Endothelial cell of umbilical vein (primary cell): ENCODE measurements around the gene KREMEN1. TPM values are rescaled to one million over a fixed set of nuclear protein-coding genes. Genes with fewer than 3 reads are reported as not detected.

Experiments
- BruUV-seq: library from RNA; stranded (reverse); fragments of 400-500 nt; replicated peaks from 2 replicates; lab custom pipeline; 2021; lab: Mats Ljungman, UMichigan
- CTCF ChIA-PET: fragments of 300-600, 350-600 bp; sonication (Branson Sonifier 250); formaldehyde crosslinking; loops from one replicate; lab custom pipeline; 2021; ENCODE audit warnings: antibody characterized with exemption, inconsistent platforms; lab: Charles Lee
- POLR2A ChIA-PET: fragments of 300-600, 350-600 bp; sonication (Branson Sonifier 250); formaldehyde crosslinking; loops from one replicate; lab custom pipeline; 2021; ENCODE audit warnings: antibody characterized with exemption, inconsistent platforms; lab: Charles Lee
- DNase-seq: peaks from one replicate; pipeline ENCODE4 v3.0.0-alpha.2; 2011; ENCODE audit warnings: low read depth, low spot score
- FAIRE-seq: peaks from 2 replicates; lab custom pipeline; 2011; peaks lifted over from hg19 to GRCh38; lab: Jason Lieb, UNC
- H2AFZ ChIP-seq: 2 replicates; pipeline ENCODE4 v1.6.0; 2012; ENCODE audit warnings: low read depth, low read length, control low read depth, inconsistent platforms
- H3K27ac ChIP-seq: 2 replicates; pipeline ENCODE4 v1.5.1; 2011; ENCODE audit warnings: low read depth, mild to moderate bottlenecking, control low read depth, low read length, moderate library complexity; ENCODE audit not compliant: insufficient read depth
- H3K27me3 ChIP-seq, 2 experiments: 2 replicates each; pipeline versions ENCODE4 v1.6.0 to v1.6.1; 2011; ENCODE audit warnings: low read length in 2 of 2, mixed read lengths in 1 of 2; ENCODE audit not compliant: control insufficient read depth in 2 of 2, insufficient read depth in 2 of 2
- H3K36me3 ChIP-seq, 2 experiments: 2 replicates in 1 of 2; 3 replicates in 1 of 2; pipeline ENCODE4 v1.5.1; 2011; ENCODE audit warnings: low read length in 2 of 2, mild to moderate bottlenecking in 1 of 2, moderate library complexity in 1 of 2; ENCODE audit not compliant: control insufficient read depth in 2 of 2, insufficient read depth in 2 of 2; ENCODE audit errors: extremely low read depth in 1 of 2
- H3K4me1 ChIP-seq: 3 replicates; pipeline ENCODE4 v1.5.1; 2011; ENCODE audit warnings: mild to moderate bottlenecking, low read length; ENCODE audit not compliant: control insufficient read depth, insufficient read depth; ENCODE audit errors: extremely low read depth
- H3K4me2 ChIP-seq: 2 replicates; pipeline ENCODE4 v1.6.1; 2011; ENCODE audit warnings: low read length, control low read depth, mixed read lengths; ENCODE audit not compliant: insufficient read depth
- H3K4me3 ChIP-seq, 3 experiments: fragments of 200-600 bp in 1 of 3; sonication (generic), shearing (Covaris generic) in 1 of 3; replicated peaks in 1 of 3; 2 replicates each; pipeline ENCODE4 v1.5.1; 2011 to 2016; ENCODE audit warnings: control low read depth in 3 of 3, low read length in 3 of 3, mild to moderate bottlenecking in 2 of 3, inconsistent platforms in 1 of 3, low read depth in 1 of 3, moderate library complexity in 1 of 3; ENCODE audit not compliant: insufficient read depth in 1 of 3
- H3K79me2 ChIP-seq: 2 replicates; pipeline ENCODE4 v1.6.0; 2012; ENCODE audit warnings: low read length, inconsistent platforms; ENCODE audit not compliant: control insufficient read depth, insufficient read depth
- H3K9ac ChIP-seq: replicated peaks from 2 replicates; pipeline ENCODE3; 2011; ENCODE audit warnings: low read length, control low read depth; ENCODE audit not compliant: insufficient read depth; ENCODE audit errors: extremely low read depth
- H3K9me1 ChIP-seq: replicated peaks from 3 replicates; pipeline ENCODE4 v1.6.0; 2011; ENCODE audit warnings: mild to moderate bottlenecking, low read length; ENCODE audit not compliant: control insufficient read depth, insufficient read depth; ENCODE audit errors: extremely low read depth
- H3K9me3 ChIP-seq: replicated peaks from 2 replicates; pipeline ENCODE4 v1.5.1; 2012; ENCODE audit warnings: low read length, inconsistent platforms; ENCODE audit not compliant: control insufficient read depth, insufficient read depth
- H4K20me1 ChIP-seq: replicated peaks from 2 replicates; pipeline ENCODE3; 2011; ENCODE audit warnings: mild to moderate bottlenecking, low read length; ENCODE audit not compliant: control insufficient read depth, insufficient read depth; ENCODE audit errors: extremely low read depth
- CTCF ChIP-seq, 2 donors: IDR thresholded peaks; 1 replicate in 1 of 2; 2 replicates in 1 of 2; pipeline ENCODE4 v1.5.1; 2011; ENCODE audit warnings: low read length in 2 of 2, mild to moderate bottlenecking in 2 of 2, moderate library complexity in 2 of 2, control low read depth in 1 of 2, inconsistent platforms in 1 of 2, low read depth in 1 of 2; ENCODE audit not compliant: insufficient read depth in 1 of 2; ENCODE audit errors: extremely low read depth in 1 of 2
- EZH2 ChIP-seq: IDR thresholded peaks from 2 replicates; pipeline ENCODE4 v1.6.1; 2012; ENCODE audit warnings: borderline replicate concordance, low read depth, mild to moderate bottlenecking, moderate library complexity, low read length, inconsistent platforms; ENCODE audit not compliant: severe bottlenecking
- FOS ChIP-seq: IDR thresholded peaks from 2 replicates; pipeline ENCODE4 v1.6.1; 2011; ENCODE audit warnings: mild to moderate bottlenecking, low read length, moderate library complexity, borderline replicate concordance; ENCODE audit not compliant: insufficient read depth
- MAX ChIP-seq: IDR thresholded peaks from 2 replicates; pipeline ENCODE4 v1.6.1; 2011; ENCODE audit not compliant: insufficient read depth, insufficient read length
- MYC ChIP-seq: IDR thresholded peaks from one replicate; pipeline ENCODE4 v1.6.1; 2011; ENCODE audit warnings: mild to moderate bottlenecking, low read depth, low read length
- POLR2A ChIP-seq: IDR thresholded peaks from 2 replicates; pipeline ENCODE4 v1.6.1; 2012; ENCODE audit warnings: low read depth, mild to moderate bottlenecking, control low read depth, low read length
- POLR2AphosphoS5 ChIP-seq: IDR thresholded peaks from 2 replicates; pipeline ENCODE4 v1.6.1; 2012; ENCODE audit warnings: low read depth, mild to moderate bottlenecking, control low read depth, low read length, moderate library complexity; ENCODE audit not compliant: insufficient read depth
- dilution Hi-C: fragments of 300-500 bp; cut with MboI; formaldehyde crosslinking; loops from one replicate; pipeline ENCODE4 v1.15.0; 2019; ENCODE audit warnings: low sequenced_read_pairs; ENCODE audit not compliant: extremely low pct_ligation_motif_present
- intact Hi-C: fragments of 100-400 bp; cut with micrococcal nuclease; formaldehyde crosslinking; loops from one replicate; pipeline ENCODE4 v1.10.0; 2022
- polyA plus RNA-seq, 4 experiments: library from polyadenylated mRNA; depleted of rRNA in 3 of 4; stranded (reverse) in 3 of 4; unstranded in 1 of 4; fragments of >200 nt; gene quantifications; 2 replicates each; pipeline versions ENCODE4 v1.2.1 to v1.2.3, GENCODE V29; 2011 to 2012; ENCODE audit warnings: missing spikeins in 1 of 4
- total RNA-seq: library from RNA; stranded (reverse); gene quantifications from 2 replicates; pipeline ENCODE4 v1.2.3, GENCODE V29; 2021

Gene KREMEN1
- total and polyA plus RNA-seq, 2 donors (not counting 3 experiments of a cell fraction or from before 2014, with no cell fraction given): 0.58 to 1.1 TPM

GRCh38 chr22:29187831-29188230 lies 115.0 kb downstream of the KREMEN1 start:
- no peaks in the 10 kb centered on the region for H3K9me3 ChIP-seq
- H3K4me1 ChIP-seq: no peaks in the 10 kb centered on the region
- H3K27ac ChIP-seq: no peak overlapping the region
- no TSS peak for BruUV-seq
- no peaks in the 10 kb centered on the region for H3K79me2 ChIP-seq
- no peaks in the 10 kb centered on the region for H3K9me1 ChIP-seq
- H2AFZ ChIP-seq: no peak overlapping the region
- H3K27me3 ChIP-seq: peaks cover 0 to 4% of the 10 kb centered on the region in 2 experiments
- H3K4me3 ChIP-seq: no peak overlapping the region
- dilution Hi-C loops: no loop called here
- no peak overlapping the region for H3K4me2 ChIP-seq
- no peak overlapping the region for H3K9ac ChIP-seq
- no peaks in the 10 kb centered on the region for H4K20me1 ChIP-seq
- no peak for FAIRE-seq
- ChIA-PET CTCF (no interaction called here), POLR2A (no interaction called here)
- no peak for TF ChIP-seq MYC
- TF ChIP-seq FOS: no peak
- no peak for DNase-seq
- H3K36me3 ChIP-seq: no peaks in the 10 kb centered on the region
- intact Hi-C loops: no loop called here

- Histone ChIP-seq H3K27ac (no peak overlapping the region), H2AFZ (no peak overlapping the region), H3K9ac (no peak overlapping the region), H3K9me3 (no peaks in the 10 kb centered on the region), H3K4me3 (no peak overlapping the region), H3K36me3 (no peaks in the 10 kb centered on the region), H3K4me2 (no peak overlapping the region), H3K4me1 (no peaks in the 10 kb centered on the region), H3K9me1 (no peaks in the 10 kb centered on the region), H3K27me3 (peaks cover 0 to 4% of the 10 kb centered on the region in 2 experiments), H3K79me2 (no peaks in the 10 kb centered on the region), H4K20me1 (no peaks in the 10 kb centered on the region)
- BruUV-seq: no TSS peak
- POLR2A ChIA-PET: no interaction called here
- TF ChIP-seq CTCF (IDR thresholded peaks at IDR 0.05; ENCODE audit: extremely low read depth in 1 of 2, insufficient read depth in 1 of 2, low read depth in 1 of 2, low read length in 2 of 2) (no peak), POLR2A (no peak), MAX (no peak), POLR2AphosphoS5 (no peak), EZH2 (no peak), FOS (no peak)
- CTCF ChIA-PET: interaction anchor here (1.0 to 1.5 kb wide), 3 partner anchors 11 to 56 kb away, joined by 3 to 9 read pairs (median 7); no protein-coding TSS in a partner anchor
- dilution Hi-C loops (no loop called here), intact Hi-C loops (no loop called here)
- DNase-seq (no peak), FAIRE-seq (no peak)
Observed at GRCh38 chr22:29190051-29190450, 117.2 kb downstream of the KREMEN1 start.
